Measurements from ENCODE around the gene CTBP2.
"Not testable (repeated sequence)": the region's sequence is repeated elsewhere in the genome, so short reads cannot be mapped to it uniquely, and the experiment has no call there.

CTBP2 gene

DNA sequence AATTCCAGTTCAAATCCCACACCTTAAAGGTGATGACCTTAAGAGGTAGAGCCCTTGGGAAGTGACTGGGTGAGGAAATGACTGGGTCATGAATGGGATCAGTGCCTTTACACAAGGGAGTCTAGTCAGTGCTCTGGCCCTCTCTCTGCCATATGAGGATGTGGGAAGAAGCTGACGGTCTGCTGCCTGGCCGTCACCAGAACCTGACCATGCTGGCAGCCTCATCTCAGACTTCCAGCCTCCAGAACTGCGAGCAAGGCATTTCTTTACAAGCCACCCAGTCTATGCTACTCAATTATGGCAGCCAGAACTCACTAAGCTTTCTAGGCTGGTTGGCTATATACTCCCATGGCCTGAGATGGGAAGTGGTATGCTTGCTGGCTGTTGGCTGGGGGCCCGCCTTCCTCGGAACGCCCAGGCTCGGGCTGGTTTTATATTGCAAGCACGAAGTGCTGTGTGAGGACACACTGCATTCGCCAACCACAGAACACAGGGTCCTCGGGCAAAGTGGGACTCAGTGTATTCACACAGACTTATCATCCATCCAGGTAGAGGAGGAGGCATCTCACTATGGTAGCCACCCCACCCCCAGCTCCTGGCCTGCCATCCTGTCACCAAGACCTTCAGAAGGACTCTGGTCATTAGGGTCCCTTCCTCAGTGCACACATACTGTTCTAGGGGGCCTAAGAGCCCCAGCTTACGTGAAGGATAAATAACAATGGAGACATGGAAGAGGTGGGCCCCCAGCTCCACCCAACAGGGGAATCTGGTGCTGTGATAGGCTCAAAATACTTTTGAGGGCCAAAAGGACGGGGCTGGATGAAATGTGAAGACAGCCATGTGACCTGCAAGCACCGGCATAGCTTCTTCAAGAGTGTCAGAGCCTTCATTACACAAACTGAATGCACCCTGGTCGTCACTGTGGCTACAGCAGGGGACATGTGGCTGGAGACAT lies 169.4 kb downstream of the CTBP2 start:
- no peak for DNase-seq

DNA sequence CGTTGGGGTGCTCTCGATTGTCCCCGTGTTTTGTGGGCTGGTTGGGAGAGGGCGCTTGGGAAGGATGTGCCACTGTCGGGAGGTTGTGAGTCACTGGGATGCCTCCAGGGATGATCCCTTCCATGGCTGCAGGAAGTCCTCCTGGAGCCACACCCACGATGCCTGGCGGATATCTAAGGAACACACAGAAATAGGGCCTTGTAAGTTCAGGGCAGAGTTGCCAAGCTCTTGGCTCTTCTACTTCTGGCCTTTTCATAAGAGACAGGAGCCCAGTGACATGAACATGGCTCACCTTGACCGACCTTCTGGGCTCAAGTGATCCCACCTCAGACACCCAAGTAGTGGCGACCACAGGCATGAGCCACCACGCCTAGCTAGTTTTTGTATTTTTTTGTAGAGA lies 170.8 kb downstream of the CTBP2 start:
- no peak for DNase-seq

DNA sequence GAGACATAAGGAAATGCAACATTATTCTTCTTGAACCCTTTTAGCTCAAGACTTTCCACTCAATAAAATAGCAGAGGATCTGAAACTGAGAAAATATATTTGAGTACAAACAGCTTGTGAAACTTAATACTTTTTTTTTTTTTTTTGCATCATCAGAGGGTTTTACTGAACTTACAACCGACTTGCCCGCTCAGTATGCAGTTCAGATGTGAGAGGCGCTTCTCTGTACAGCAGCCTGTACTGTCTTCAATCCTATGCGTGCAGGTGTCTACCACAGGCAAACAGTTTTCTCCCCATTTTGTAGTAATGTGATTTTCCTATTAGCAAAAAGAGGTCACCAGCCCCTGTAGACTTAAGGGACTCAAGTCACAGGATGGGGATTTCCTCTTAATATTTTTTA lies 171.6 kb downstream of the CTBP2 start:
- not testable (repeated sequence) for DNase-seq

DNA sequence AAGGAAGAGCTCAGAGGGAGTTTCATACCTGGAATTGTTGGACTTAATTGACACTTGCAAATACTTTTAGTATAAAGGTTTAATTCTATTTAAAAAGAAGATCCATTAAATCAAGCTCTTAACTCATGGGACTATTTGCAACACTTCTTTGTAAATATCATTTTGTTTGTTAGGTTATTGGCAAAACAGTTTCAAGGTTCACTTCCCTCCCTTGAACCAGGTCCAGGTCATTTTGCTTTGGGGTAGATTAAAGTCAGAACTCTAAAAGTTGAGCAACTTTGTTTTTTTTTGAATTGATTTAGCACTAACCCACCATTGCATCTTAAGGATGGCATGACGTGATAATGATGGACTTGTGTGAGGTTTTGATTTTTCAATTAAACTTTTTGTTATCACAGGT lies 172.6 kb downstream of the CTBP2 start:
- no peak for DNase-seq

DNA sequence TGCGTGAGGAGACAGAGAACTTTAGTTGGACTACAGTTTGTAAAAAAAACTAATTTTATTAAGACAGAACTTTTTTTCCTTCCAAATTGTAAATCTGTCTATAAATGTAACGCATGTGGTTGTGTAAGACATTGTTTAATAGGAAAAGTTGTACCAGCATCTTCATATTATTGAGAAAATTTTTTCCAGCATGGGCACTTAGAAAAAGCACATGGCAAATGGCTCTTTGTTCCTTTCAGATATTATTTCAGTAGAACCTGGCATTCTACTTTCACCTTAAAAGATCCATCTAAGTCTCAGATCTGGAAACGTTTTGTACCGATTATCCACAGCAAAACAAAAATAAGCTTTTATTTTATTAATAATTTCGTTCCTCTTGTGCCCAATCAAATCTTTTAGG lies 175.2 kb downstream of the CTBP2 start:
- DNase-seq: no peak

DNA sequence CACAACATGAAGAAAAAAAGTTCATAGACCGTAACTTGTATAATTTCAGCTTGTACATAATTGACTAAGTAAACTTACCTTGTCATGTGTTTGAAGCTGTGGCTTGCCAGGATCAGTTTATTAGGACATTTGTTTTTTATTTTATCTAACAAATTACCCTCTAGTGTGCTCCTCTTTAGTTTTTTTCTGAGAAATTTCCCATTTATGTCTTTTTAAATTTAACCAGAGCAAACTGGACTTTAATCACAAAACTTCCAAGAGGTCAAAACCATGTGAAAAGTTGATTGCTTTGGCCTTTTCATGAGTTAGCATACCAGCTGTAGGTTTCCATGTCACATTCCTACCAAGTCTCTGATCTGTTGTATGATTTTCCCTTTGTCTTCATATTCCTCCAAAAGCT lies 176.0 kb downstream of the CTBP2 start:
- no peak for DNase-seq

DNA sequence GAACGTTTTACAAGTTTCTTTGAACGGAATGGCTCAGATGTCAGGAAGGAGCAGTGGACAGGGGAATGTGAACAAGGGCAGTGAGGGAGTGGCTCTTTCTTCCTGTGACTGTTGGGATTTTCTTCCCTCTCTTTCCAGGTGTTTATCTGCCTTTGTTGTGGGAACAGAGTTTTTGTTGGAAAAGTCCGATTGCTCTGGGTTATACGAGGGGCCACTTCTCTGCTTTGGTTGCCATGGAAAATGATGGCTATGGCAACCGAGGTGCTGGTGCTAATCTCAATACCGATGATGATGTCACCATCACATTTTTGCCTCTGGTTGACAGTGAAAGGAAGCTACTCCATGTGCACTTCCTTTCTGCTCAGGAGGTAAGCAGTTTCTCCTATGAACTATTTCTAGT lies 177.0 kb downstream of the CTBP2 start:
- no peak for DNase-seq

DNA sequence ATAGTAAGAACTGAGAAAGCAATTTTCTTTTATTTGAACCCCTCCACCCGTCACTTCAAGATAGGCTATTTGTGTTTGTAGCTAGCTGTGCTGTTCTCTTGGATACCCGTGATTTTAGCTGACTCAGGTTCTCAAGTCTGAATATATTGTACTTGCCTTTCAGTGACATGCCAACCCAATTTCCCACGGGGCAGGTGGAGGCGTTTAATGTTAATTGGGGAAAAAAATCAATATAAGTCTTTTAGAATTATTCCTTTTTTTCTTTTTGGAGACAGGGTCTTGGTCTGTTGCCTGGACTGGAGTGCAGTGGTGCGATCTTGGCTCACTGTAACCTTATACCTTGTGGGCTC lies 182.0 kb downstream of the CTBP2 start:
- no peak for DNase-seq

DNA sequence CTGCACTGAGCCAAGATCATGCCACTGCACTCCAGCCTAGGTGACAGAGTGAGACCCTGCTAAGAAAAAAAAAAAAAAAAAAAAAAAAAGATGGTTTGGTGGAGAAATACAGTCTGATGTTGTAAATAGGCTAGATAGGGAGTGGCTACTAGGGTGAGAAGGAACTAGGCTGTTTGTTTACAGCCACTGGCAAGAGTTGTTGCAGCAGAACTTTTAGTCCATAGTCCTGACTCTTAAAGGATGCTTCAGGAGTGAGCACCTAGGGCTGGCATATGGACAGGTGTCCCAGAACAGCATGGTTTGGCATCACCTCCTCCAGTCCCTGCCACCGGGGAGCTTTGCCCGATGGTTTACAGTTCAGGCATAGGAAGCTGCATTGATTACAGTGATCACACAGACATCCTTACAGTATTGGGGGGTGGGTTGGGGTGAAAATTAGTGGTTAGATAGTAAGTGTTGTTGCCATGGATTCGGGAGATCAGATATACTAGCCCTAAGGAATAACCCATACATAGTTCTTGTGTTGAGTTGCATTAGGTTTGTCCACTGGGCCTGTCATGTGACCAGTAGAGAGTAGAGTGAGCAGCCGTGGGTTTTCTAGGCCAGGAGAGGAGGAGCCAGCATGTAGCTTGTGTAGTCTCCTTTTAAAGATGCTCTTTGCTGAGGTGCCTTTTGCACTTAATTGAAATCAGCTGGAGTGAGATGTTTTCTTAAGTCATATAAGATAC lies 182.6 kb downstream of the CTBP2 start:
- no peak for DNase-seq

DNA sequence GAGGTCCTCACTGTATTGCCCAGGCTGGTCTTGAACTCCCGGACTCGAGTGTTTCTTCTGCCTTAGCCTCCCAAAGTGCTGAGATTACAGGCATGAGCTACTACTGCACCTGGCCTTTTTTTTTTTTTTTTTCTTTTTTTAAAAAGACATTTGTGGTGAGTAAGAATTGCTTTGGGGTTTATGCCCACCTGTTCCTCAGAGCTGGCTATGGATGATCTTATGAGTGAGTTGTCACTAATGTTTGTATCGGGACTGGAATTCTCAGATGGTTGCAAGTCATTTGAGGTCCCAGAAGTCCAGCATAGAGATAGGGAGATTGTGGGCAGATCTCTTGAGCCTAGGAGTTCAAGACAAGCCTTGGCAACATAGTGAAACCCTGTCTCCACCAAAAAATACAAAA lies 183.2 kb downstream of the CTBP2 start:
- no peak for DNase-seq

DNA sequence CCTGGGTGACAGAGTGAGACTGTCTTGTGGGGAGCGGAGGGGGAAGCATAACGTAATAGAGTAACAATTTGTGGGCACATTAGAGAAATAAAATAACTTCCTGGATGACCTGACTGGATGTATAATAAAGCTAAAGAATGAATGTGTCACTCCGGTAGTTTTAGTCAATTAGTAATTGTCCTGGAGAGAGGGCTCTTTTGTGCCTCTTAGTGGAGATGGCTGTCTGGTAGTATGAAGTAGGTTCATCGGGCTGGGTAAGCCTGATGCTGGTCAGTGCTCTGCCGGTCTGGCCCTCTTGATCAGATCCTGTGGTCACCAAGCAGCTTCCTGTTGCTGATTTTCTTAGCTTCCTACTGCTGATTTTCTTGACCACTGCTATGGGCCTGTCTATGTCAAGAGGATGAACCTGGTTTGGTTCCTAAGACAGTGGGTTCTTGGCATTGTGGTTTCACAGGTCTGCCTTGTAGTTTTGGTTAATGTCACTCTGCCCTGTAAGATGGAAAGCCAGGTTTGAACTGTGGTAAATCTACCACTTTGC lies 184.3 kb downstream of the CTBP2 start:
- DNase-seq: no peak

DNA sequence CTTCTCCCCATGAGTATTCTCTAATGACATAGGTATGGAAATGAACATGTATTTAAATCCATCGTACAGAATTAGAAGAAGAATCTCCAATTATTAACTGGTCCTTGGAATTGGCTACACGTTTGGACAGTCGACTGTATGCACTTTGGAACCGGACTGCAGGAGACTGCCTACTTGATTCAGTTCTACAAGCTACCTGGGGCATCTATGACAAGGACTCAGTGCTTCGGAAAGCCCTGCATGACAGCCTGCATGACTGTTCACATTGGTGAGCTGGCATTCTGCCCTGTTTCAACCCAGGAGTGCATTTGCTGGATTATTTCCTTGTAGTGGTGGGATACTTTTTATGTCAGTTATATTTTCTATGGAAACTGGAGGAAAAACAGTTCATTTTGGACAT lies 186.2 kb downstream of the CTBP2 start:
- DNase-seq: no peak

DNA sequence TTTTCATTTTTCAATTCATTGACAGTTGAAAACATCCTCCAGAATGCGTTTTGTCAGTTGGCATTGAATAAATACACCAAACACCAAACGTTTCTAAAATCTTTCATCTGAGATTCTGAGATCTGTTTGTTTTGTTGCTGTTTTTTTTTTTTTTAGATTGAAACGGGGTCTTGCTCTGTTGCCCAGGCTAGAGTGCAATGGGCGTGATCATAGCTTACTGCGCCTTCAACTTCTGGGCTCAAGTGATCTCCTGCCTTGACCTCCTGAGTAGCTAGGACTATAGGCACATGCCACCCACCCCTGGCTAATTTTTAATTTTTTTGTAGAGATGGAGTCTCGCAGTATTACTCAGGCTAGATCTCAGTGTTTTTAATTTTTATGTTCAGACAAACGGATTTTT lies 187.7 kb downstream of the CTBP2 start:
- no peak for DNase-seq

DNA sequence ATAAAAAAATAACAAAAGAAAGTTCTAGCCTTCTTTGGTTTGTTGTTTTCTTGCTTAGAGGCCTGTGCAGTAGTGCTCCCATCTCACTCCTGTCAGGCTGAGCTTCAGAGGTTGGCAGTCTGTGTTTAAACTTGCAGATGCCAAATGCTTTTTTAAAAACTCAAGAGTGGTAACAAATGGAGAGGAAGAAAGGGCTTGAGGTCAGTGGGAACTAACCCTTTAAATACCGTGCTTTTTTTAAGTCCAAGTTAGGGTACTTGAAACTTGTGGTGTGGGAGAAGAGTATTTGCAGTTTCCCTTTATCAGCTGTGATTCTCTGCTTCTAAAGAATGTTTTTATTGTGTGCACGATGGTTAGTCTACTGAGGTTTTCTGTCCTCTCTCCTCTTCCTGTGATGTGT lies 189.1 kb downstream of the CTBP2 start:
- DNase-seq: no peak

DNA sequence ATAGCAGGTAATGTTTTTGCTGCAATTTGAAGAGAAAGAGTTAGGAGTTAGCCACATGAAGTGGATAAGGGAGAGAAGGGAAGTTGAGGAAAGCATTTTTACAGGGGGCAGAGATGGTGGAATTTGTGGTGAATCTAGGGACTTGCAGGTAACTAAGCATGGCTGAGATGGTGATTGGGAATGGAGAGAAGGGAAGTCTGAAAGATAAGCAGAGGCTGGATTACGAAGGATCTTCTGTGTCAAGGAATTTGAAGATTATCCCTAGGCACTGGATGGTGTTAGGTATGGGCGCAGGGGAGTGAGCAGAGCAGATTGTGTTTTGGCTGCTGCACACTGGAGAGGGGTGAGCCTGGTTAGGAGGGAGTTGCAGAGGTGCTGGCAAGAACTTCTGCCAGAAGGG lies 193.1 kb downstream of the CTBP2 start:
- no peak for DNase-seq

DNA sequence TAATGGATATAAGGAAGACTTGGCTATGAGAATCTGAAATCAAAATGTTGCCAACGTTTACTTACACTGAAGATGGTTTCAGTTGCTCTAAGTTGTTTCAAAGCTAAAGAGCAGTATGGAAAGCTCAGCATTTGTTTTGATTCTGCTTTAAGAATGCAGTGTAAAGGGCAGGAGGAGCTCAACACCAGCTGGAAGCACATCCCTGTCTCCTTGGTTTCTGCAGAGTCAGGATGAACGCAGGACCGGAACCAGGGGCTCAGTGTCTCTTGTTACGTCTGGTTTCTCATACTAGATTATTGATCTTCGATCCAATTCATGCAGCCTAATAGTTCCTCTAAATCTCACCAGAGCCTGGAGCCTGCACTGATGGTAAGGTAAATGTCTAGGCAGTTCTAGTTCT lies 194.4 kb downstream of the CTBP2 start:
- DNase-seq: no peak

DNA sequence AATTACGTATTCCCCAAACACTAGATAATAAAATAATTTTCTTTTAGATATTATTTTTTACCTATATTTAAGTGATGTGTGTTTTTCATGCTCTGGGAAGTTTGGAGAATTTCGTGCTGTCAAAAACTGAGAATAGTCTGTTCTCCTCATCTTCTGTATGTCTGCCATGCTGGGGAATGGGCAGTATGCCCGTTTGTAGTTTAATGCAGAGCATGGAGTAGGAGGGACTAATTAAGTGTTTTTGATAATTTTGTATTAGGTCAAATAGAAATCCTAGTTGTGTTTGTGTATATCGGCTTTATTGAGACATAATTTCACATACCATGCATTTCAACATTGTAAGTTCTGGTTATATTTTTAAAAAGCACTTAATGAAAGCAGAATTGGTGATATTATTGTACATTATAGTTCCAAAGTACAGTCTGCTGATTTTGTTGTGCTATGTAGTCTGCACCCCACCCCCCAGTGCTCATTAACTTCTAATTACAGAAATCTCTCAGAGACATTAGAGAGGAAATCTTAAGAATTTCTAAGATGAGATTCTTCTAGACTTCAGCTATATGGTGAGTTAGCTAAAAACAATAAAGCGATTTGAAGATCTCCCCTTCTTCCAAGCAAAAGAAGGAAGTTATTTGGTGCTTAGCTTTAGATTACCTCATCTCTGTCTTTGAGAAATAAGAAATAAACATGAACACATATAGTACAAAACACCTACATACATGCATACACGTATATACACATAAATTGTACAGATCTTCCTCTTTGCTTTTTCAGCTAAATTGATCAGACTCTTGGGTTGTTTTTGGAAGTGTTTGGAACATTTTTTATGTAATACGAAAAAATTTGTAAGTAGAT lies 196.3 kb downstream of the CTBP2 start:
- DNase-seq: no peak

DNA sequence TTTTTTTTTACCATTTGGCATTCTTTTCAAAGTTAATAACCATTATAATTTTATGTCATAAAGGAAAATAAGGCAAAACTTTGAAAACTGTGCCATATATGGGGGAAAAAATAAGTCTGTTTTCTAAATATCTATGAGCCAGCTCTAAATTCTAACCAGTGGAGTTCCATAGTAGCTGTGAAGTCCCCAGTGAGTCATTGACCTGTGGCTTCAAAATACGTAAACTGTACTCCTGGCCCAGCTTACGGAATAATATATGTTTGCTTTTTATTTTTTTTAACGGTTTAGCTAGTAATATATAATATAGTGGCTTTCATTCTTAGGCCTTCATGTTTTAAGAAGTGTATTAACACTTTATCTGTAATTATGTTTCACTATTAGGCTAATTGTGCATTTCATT lies 197.9 kb downstream of the CTBP2 start:
- no peak for DNase-seq

DNA sequence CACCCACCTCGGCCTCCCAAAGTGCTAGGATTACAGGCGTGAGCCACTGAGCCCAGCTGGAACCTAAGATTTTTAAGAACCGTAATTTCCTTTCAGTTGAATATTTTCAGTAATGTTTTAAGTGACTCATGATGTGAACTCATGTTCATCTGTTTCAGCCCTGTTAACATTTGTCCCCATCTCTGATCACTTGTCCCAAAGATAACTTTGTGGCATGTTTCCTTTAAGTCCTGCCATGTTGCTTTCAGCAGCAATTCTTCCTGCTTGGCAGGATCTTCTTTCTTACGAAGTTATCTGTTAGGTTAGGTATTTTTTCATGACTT lies 199.2 kb downstream of the CTBP2 start:
- no peak for DNase-seq

DNA sequence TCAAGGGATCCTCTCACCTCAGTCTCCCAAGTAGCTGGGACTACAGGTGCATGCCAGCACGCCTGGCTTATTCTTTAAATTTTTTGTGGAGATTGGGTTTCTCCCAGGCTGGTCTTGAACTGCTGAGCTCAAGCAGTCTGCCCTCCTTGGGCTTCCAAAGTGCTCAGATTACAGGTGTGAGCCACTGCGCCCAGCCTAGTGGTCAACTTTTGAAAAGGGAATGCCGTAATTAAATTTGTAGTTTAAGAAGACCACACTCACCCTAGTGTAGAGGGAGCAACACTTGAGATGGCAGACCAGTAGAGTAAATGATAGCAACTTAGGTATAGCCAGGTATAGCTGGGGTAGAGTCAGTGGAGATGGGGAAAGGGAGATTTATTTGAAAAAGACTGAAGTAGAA lies 200.8 kb downstream of the CTBP2 start:
- no peak for DNase-seq

DNA sequence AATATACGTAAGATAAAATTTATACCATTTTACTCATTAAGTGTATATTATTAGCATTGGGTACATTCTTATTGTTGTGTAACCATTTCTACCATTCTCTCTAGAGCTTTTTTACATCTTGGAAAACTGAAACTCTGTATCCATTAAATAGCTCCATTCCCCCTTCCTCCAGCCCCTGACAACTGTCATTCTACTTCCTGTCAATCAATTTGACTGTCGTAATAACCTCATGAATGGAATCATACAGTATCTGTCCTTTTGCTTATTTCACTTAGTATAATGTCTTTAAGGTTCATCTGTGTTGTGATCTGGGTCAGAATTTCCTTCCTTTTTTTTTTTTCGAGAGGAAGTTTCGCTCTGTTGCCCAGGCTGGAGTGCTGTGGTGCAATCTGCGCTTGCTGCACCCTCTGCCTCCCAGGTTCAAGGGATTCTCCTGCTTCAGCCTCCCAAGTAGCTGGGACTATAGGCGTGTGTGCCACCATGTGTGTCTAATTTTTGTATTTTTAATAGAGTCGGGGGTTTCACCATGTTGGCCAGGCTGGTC lies 202.9 kb downstream of the CTBP2 start:
- no peak for DNase-seq

DNA sequence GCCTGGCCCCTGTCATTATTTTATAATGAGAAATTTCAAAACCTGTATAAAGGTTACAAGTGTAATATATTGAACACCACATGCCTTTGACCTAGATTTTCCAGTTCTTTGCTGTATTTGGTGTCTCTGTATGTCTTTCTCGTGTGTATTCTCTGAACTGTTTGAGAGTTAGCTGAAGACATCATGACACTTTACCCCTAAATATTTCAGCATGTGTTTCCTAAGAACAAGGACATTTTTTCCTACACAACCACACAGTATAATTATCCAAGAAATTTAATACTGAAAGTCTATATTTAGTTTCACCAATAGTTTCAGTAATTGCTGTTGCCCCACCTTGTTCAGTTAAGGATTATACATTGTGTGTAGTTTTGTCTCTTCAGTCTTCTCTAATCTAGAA lies 203.6 kb downstream of the CTBP2 start:
- no peak for DNase-seq

DNA sequence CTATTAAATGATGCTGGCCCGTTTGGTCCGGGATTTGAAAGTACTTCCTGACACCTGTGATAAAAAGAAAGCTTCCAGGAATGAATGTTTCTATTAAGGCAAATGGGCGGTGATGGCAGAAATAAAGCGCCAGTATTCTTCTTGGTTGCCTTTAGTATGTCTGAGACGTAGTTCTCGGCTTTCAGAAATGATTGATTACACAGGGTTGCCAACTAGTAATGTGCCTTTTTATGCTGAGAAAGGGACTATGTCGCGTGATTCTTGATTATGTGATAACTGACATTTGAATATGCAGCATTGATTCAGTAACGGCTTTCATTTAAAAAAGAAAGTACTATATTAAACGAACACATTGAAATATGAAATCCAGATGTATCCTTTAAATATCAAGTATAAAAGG lies 204.5 kb downstream of the CTBP2 start:
- DNase-seq: no peak
